ENCODE results near the gene CT45A3. TPM values are rescaled to one million over a fixed set of nuclear protein-coding genes. Genes with fewer than 3 reads are reported as not detected.
"Not testable (repeated sequence)": the region's sequence is repeated elsewhere in the genome, so short reads cannot be mapped to it uniquely, and the experiment has no call there.

CT45A3 gene
- not detected for total RNA-seq

DNA sequence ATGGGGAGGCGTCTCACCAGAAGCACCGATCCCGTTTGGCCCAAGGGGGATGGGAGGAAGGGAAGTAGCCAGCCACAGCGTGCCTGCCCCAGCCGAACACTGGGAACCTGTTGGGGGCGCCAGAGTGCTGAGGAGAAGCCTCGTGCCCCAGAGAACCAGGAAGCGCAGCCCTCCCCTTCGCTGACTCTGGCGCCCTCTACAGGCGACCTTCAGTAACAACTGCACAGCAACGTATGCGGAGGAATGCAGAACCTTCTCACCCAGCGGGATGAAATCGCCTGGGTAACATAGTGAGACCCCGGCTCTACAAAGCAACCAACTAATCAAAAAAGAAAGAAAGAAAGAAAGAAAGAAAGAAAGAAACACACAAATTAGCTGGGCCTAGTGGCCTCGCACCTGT lies at the start of gene CT45A3:
Gene CT45A3 (minus strand): TSS at position 101 of the 400 bp plus-strand sequence. CDS start 3,747 bp downstream, outside the sequence.
- not testable (repeated sequence) for DNase-seq

DNA sequence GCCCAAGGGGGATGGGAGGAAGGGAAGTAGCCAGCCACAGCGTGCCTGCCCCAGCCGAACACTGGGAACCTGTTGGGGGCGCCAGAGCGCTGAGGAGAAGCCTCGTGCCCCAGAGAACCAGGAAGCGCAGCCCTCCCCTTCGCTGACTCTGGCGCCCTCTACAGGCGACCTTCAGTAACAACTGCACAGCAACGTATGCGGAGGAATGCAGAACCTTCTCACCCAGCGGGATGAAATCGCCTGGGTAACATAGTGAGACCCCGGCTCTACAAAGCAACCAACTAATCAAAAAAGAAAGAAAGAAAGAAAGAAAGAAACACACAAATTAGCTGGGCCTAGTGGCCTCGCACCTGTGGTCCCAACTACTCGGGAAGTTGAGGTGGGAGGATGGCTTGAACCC lies 34.7 kb upstream of the CT45A3 start, which contains the start of gene CT45A6:
Gene CT45A6 (minus strand): TSS at position 101 of the 400 bp plus-strand sequence. CDS start 3,794 bp downstream, outside the sequence.
- DNase-seq = not testable (repeated sequence)

DNA sequence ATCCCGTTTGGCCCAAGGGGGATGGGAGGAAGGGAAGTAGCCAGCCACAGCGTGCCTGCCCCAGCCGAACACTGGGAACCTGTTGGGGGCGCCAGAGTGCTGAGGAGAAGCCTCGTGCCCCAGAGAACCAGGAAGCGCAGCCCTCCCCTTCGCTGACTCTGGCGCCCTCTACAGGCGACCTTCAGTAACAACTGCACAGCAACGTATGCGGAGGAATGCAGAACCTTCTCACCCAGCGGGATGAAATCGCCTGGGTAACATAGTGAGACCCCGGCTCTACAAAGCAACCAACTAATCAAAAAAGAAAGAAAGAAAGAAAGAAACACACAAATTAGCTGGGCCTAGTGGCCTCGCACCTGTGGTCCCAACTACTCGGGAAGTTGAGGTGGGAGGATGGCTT lies 17.4 kb upstream of the CT45A3 start, which contains the start of gene CT45A5:
Gene CT45A5 (minus strand): TSS at position 101 of the 400 bp plus-strand sequence. CDS start 3,774 bp downstream, outside the sequence.
- not testable (repeated sequence) for DNase-seq

DNA sequence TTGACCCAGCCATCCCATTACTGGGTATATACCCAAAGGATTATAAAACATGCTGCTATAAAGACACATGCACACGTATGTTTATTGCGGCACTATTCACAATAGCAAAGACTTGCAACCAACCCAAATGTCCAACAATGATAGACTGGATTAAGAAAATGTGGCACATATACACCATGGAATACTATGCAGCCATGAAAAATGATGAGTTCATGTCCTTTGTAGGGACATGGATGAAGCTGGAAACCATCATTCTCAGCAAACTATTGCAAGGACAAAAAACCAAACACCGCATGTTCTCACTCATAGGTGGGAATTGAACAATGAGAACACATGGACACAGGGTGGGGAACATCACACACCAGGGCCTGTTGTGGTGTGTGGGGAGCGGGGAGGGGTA lies 23.3 kb downstream of the CT45A3 start:
- DNase-seq = not testable (repeated sequence)

DNA sequence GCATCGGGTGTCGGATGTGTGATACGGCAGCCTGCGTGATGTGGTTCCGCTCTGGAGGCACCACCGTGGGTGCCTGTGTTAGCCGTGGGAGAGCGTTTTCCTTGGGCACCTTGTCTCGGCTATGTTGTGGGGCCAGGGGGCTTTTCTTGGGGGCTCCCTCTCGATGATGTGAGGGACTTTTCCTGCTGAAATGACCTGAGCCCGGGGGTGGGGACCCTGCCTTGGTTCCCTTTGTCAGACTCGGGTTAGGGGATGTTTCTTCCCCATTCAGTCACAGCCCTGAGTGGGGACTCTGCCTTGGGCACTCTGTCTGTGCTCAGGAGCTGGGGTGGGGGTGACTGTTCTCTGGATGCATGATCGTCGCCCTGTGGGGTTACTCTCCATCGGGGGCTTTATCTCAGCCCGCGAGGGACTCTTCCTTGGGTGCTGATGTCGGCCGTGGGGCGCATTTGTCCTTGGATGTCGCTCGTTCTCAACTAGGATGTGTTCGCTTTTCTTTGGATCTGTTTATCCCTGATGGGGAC lies 26.7 kb downstream of the CT45A3 start:
- no peak for DNase-seq

- no peak for DNase-seq
Measured at GRCh38 chrX:135740681-135741149, 27.3 kb downstream of the CT45A3 start.

GRCh38 chrX:135737366-135738071 lies 30.5 kb downstream of the CT45A3 start:
- no peak for DNase-seq

DNA sequence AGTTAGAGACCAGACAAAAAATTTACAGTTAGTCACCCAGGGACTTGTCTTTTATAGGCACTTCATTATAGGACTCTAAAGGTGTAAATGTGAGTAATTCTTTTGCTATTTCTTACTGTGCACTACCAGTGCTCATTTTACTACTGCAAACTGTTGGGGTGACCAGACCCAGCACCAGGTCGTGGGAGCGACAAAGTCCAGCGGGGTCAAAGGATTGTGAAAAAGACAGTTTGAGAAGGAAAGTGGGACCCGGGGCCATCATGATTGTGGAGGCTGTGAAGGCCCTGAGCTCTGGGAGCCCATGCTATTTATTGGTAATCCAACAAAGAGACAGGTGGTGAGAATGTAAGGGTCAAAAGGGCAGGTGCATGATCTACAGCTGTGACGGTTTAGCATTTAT lies 33.3 kb downstream of the CT45A3 start:
- DNase-seq = not testable (repeated sequence)

DNA sequence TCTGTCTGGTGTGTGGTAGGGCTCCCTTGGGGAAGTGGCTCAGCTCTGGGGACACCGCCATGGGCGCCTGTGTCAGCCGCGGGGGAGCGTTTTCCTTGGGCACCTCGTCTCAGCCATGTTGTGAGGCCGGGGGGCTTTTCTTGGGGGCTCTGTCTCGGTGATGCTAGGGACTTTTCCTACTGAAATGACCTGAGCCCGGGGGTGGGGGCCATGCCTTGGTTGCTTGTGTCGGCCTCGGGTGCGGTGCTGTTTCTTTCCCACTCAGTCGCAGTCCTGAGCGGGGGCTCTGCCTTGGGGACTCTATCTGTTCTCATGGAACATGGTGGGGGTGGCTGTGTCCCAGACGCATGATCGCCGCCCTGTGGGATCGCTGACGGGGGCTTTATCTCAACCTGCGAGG lies 54.2 kb downstream of the CT45A3 start:
- DNase-seq = no peak

GRCh38 chrX:135713183-135713689 lies 54.8 kb downstream of the CT45A3 start, which contains the start of gene CT45A1:
Gene CT45A1 (plus strand): TSS chrX:135713639. CDS start chrX:135718941, 5,302 bp downstream.
- not testable (repeated sequence) for DNase-seq

Small RNA genes lying within 50 kb of the gene (small RNA-seq; reads per million reads assigned to genes)
- not detected for gene AC240442.1

Other genes with a start within 250 kb of the CT45A3 start
- 33.1 TPM for gene INTS6L, start 247.5 kb downstream of the CT45A3 start, total RNA-seq
- not detected for gene CT45A1, start 54.6 kb downstream of the CT45A3 start, total RNA-seq
- not detected for gene CT45A5, start 17.3 kb upstream of the CT45A3 start, total RNA-seq
- gene CT45A6, start 34.6 kb upstream of the CT45A3 start, total RNA-seq = not detected
- not detected for gene CT45A2, start 51.8 kb upstream of the CT45A3 start, total RNA-seq
- gene CT45A7, start 69.1 kb upstream of the CT45A3 start, total RNA-seq = not detected
- gene CT45A8, start 86.3 kb upstream of the CT45A3 start, total RNA-seq = not detected
- gene CT45A9, start 103.6 kb upstream of the CT45A3 start, total RNA-seq = not detected
- not detected for gene CT45A10, start 125.3 kb upstream of the CT45A3 start, total RNA-seq
- not detected for gene SAGE1, start 125.5 kb upstream of the CT45A3 start, total RNA-seq
- gene MMGT1, start 205.8 kb upstream of the CT45A3 start, total RNA-seq = 16.7 TPM
- gene SLC9A6, start 217.2 kb upstream of the CT45A3 start, total RNA-seq = 140 TPM